ENCODE results near the gene RNF44. TPM values are rescaled to one million over a fixed set of nuclear protein-coding genes. Genes with fewer than 3 reads are reported as not detected.

Gene RNF44
- total RNA-seq, 4 donors from 2014 or later = 11.3 to 22.2 (median 18.7) TPM

- Histone ChIP-seq H3K4me1 (peaks cover 0 to 5% (median 0%) of the 10 kb centered on the region in 4 donors), H3K9me3 (no peaks in the 10 kb centered on the region), H3K4me3 (no peak overlapping the region), H3K27ac (replicated peaks in 1 of 4) (no peak overlapping the region), H3K27me3 (no peaks in the 10 kb centered on the region), H3K36me3 (peaks cover 8 to 86% (median 64%) of the 10 kb centered on the region in 4 donors)
- DNase-seq (ENCODE audit: extremely low spot score) = no peak
- WGBS = 79% methylated on average over 2 of the region's 2 CpGs
- intact Hi-C loops (cut with DNase I) = no loop called here
- TF ChIP-seq CTCF (IDR thresholded peaks at IDR 0.05) = no peak
- no peak for TF ChIP-seq EP300 (IDR thresholded peaks at IDR 0.05)
- TF ChIP-seq POLR2A (IDR thresholded peaks at IDR 0.05; ENCODE audit: low read depth) = no peak
- no peak for TF ChIP-seq POLR2AphosphoS5 (IDR thresholded peaks at IDR 0.05)
These were observed 52.0 kb downstream of the RNF44 start for GRCh38 chr5:176485176-176485575.

- Histone ChIP-seq H3K36me3 (peaks cover 8 to 65% (median 41%) of the 10 kb centered on the region in 4 donors), H3K27me3 (no peaks in the 10 kb centered on the region), H3K4me3 (no peak overlapping the region), H3K4me1 (peaks cover 0 to 5% (median 0%) of the 10 kb centered on the region in 4 donors), H3K27ac (replicated peaks in 1 of 4) (no peak overlapping the region), H3K9me3 (no peaks in the 10 kb centered on the region)
- TF ChIP-seq CTCF (IDR thresholded peaks at IDR 0.05) (no peak), EP300 (IDR thresholded peaks at IDR 0.05) (no peak), POLR2AphosphoS5 (IDR thresholded peaks at IDR 0.05) (no peak), POLR2A (IDR thresholded peaks at IDR 0.05; ENCODE audit: low read depth) (no peak)
- intact Hi-C loops (cut with DNase I) = no loop called here
- no peak for DNase-seq (ENCODE audit: extremely low spot score)
- 87% methylated on average over 4 of the region's 4 CpGs for WGBS
These were observed 55.5 kb downstream of the RNF44 start for GRCh38 chr5:176481711-176482110.

Small RNAs within 50 kb of the gene (small RNA-seq; reads per million reads assigned to genes)
- gene RF00019 (0 reads per million in 3 donors), gene RN7SL684P (0 reads per million in 3 donors)

Other genes with a start within 250 kb of the RNF44 start
- gene KIAA1191, start 175.6 kb downstream of the RNF44 start, total RNA-seq = 100 to 1,000 TPM; 115 to 157 (median 139) TPM
- gene ARL10, start 171.9 kb downstream of the RNF44 start, total RNA-seq = 10 to 100 TPM in 1 of 4 donors, 1 to 10 TPM in 3; 5.4 to 16.9 (median 7.1) TPM
- 10 to 100 TPM in 2 of 4 donors, 1 to 10 TPM in 2; 7.5 to 23.4 (median 10.8) TPM for gene NOP16, start 148.8 kb downstream of the RNF44 start, total RNA-seq
- 100 to 1,000 TPM; 120 to 179 (median 160) TPM for gene HIGD2A, start 148.7 kb downstream of the RNF44 start, total RNA-seq
- gene CLTB, start 120.9 kb downstream of the RNF44 start, total RNA-seq = 100 to 1,000 TPM; 220 to 267 (median 239) TPM
- gene FAF2, start 89.0 kb downstream of the RNF44 start, total RNA-seq = 10 to 100 TPM; 21.2 to 27.3 (median 23.9) TPM
- under 1 TPM in 1 of 4 donors, not detected in 3; 0.92 TPM for gene CDHR2, start 11.9 kb upstream of the RNF44 start, total RNA-seq
- gene GPRIN1, start 72.8 kb upstream of the RNF44 start, total RNA-seq = 1 to 10 TPM in 1 of 4 donors, under 1 TPM in 3; 0.42 to 1.0 (median 0.95) TPM
- gene SNCB, start 93.1 kb upstream of the RNF44 start, total RNA-seq = not detected
- not detected for gene EIF4E1B, start 93.3 kb upstream of the RNF44 start, total RNA-seq
- 10 to 100 TPM in 3 of 4 donors, 1 to 10 TPM in 1; 8.3 to 18.6 (median 14.8) TPM for gene TSPAN17, start 110.1 kb upstream of the RNF44 start, total RNA-seq